ENCODE measurements around the gene CPT1C. TPM values are rescaled to one million over a fixed set of nuclear protein-coding genes. Genes with fewer than 3 reads are reported as not detected.

Gene CPT1C
- 23.4 and 39.4 TPM in 2 replicates for total RNA-seq (ENCODE audit: low replicate concordance)

DNA sequence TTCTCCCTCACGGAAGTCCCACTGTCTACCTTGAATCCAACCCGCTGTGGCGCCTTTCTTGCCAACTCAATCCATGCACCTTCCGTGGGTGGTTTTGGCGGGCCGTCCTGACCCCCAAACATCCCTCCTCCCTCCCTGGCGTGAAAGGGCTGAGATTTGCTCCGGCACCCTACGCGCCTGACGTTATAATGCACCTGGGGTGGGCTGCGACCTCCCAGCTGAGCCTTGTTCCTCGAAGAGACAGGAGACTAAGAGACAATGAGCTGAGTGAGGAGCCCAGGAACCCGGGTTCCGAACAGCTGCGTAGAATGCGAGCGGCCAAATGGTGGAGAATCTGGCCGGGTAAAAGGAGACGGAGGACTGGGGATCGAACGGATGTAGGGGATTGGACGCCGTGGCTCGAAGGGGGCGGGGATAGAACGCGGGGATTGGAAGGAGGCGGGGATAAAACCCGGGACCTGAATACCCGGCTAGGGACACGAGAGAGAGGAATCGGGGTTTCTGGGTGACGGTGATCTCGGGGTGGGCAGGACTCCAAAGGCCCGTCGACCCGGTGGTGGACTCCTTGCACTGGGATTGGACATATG lies at the start of gene CPT1C:
CPT1C (plus strand) TSS at position 461 of the 587 bp plus-strand sequence. CDS start 1,137 bp downstream, outside the sequence.
- peak within 1 kb of the TSS; percentile 74 for H3K4me3 ChIP-seq (ENCODE audit: low read depth, low read length)
- TF ChIP-seq, protein P1, sequence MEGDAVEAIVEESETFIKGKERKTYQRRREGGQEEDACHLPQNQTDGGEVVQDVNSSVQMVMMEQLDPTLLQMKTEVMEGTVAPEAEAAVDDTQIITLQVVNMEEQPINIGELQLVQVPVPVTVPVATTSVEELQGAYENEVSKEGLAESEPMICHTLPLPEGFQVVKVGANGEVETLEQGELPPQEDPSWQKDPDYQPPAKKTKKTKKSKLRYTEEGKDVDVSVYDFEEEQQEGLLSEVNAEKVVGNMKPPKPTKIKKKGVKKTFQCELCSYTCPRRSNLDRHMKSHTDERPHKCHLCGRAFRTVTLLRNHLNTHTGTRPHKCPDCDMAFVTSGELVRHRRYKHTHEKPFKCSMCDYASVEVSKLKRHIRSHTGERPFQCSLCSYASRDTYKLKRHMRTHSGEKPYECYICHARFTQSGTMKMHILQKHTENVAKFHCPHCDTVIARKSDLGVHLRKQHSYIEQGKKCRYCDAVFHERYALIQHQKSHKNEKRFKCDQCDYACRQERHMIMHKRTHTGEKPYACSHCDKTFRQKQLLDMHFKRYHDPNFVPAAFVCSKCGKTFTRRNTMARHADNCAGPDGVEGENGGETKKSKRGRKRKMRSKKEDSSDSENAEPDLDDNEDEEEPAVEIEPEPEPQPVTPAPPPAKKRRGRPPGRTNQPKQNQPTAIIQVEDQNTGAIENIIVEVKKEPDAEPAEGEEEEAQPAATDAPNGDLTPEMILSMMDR (IDR thresholded peaks at IDR 0.05; ENCODE audit: insufficient read depth, low read length), result no peak

DNA sequence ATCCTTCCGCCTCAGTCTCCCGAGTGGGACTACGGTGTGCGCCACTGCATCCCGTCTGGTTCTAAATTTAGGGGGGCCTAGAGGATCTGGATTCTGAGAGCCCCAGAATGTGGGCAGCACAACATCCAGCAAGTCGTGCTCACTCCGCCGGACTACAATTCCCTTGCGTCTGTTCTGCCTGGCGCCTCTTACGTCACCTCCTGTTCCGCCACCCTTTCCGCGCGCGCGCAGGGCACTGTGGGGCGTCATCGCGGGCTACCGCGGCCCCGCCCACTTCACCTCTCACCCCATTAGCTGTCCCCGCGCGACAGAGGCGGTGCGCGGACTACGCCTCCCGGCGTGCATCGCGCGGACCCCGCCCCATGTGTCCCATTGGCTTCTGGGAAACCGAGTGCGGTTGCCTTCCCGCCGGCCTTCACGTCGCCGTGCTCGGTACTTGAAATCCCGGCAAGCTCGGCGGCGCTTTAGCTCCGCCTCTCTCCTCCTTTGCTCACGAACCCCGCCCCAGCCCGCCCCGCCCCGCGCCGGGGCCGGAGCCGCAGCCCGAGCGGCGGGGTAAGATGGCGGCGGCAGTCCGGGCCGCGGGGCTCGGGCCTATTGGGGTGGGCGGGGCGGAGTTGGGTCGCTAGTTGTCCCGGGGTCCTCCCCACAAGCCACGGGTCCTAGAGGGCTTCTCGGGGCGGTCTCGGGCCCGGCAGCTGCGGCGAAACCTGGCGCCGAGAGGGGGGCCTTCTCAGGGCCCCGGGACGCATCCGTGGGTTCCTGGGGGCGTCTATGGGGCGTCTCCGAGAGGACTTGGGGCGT lies 49.0 kb upstream of the CPT1C start, which contains the start of gene SCAF1:
SCAF1 (plus strand) TSS at position 522 of the 804 bp plus-strand sequence. CDS start 2,818 bp downstream, outside the sequence.
- H3K4me3 ChIP-seq (ENCODE audit: low read depth, low read length), result peak within 1 kb of the TSS; percentile 98
- TF ChIP-seq, protein P1 (IDR thresholded peaks at IDR 0.05; ENCODE audit: insufficient read depth, low read length), result no peak
- DNase-seq (ENCODE audit: low read depth), result peak; percentile 99

More for the DNA sequence above, at the start of gene CPT1C:
- DNase-seq (ENCODE audit: low read depth), result peak; percentile 74

DNA sequence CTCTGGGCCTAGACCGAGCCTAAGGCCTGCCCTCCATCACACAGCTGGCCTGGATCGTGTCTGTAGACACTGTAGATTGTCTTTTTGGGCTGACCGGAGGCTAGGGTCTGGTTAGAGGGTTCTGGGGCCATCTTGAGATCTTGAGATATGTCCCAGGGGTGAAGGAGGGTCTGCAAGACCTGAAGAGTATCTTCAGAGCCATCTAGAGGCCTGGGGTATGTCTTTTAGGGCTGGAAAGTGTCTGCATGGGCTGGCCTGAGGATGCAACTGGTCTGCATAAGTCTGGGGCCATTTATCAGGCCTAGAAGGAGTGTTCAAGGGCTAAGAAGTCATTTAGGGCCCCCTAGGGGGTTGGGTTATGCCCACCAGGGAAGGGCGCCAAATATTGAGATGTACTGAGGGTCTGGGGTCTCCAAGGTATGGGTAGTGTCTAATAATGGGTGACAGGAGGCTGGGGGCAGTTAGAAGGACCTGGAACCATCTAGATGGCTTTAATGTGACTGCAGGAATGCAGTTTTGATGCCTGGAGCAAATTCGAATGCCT lies 48.4 kb upstream of the CPT1C start:
- peak overlapping the region; percentile 98 for H3K4me3 ChIP-seq (ENCODE audit: low read depth, low read length)
- no peak for DNase-seq (ENCODE audit: low read depth)
- TF ChIP-seq, protein P1 (IDR thresholded peaks at IDR 0.05; ENCODE audit: insufficient read depth, low read length), result no peak

DNA sequence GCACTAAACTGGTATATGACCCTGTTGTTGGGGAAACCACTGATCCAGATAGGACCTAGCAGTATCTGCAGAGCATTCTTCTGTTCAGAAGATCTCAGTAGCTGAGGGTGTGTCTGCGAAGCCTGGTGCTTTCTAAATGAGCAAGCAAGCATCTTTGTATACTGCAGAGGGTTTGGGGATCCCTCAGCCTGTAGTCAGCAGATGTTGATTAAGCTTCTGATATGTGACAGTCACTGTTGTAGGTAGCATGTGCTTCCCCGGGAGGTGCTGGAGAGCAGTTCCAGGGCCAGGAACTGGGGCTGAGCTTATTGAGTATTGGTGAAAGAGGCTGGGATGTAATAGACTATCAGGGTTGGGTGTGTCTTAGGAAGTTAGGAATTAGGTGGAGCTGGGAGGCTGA lies 47.5 kb upstream of the CPT1C start:
- no peak for DNase-seq (ENCODE audit: low read depth)
- H3K4me3 ChIP-seq (ENCODE audit: low read depth, low read length), result peak overlapping the region; percentile 98
- TF ChIP-seq, protein P1 (IDR thresholded peaks at IDR 0.05; ENCODE audit: insufficient read depth, low read length), result no peak

DNA sequence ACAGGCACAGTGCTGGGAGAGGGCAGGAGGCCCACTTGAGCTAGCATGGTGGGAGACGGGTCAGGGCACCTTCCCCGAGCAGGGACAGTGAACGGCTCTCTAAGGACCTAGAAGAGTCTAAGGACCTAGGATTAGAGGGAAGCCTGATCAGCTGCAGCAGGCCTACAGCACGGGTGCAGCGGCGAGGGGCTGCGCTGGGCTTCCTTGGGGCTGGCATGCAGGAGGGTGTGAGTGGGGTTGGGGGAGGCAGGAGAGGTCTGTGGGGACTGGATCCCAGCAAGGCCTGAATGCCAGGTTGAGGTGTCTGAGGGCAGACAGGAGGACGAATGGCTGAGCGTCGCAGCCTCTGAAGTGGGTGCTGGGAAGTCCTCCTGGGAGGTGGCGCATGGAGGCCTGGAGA lies 45.3 kb upstream of the CPT1C start:
- H3K4me3 ChIP-seq (ENCODE audit: low read depth, low read length), result no peak overlapping the region
- no peak for DNase-seq (ENCODE audit: low read depth)
- TF ChIP-seq, protein P1 (IDR thresholded peaks at IDR 0.05; ENCODE audit: insufficient read depth, low read length), result no peak

DNA sequence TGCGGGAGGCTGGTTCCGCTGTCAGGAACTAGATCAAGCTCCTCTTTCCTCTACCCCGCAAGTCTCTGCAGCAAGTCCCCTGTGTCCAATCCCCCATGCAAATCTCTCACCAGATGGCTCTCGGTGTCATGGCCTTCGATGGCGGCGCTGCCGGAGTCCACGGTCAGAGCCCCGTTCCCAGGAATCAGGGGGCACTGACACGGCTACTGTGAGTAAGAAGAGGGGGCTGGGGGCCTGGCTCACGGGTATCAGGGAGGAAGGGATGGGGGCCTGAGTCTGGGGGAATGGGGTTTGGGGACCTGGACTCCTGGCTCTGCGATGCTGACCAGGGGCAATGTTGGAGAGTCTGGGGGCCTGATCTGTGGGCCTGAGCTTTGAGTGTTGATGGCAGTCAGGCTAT lies 44.9 kb upstream of the CPT1C start:
- TF ChIP-seq, protein P1 (IDR thresholded peaks at IDR 0.05; ENCODE audit: insufficient read depth, low read length), result no peak

More for the DNA sequence above, 44.9 kb upstream of the CPT1C start:
- H3K4me3 ChIP-seq (ENCODE audit: low read depth, low read length), result no peak overlapping the region
- DNase-seq (ENCODE audit: low read depth), result no peak
